SK-N-SH (cell line): ENCODE data around the gene DQX1. TPM values are rescaled to one million over a fixed set of nuclear protein-coding genes. Genes with fewer than 3 reads are reported as not detected.

Source experiments
- CTCF ChIA-PET: fragments of 300-600, 350-600 bp; formaldehyde crosslinking; extraction: SDS; loops from one replicate; lab custom pipeline; 2021; lab: Yijun Ruan, JAX
- POLR2A ChIA-PET: fragments of 350-600 bp; sonication (Branson Sonifier 250); formaldehyde crosslinking; extraction: SDS; loops from one replicate; lab custom pipeline; 2020; ENCODE audit warnings: antibody characterized with exemption, inconsistent platforms; lab: Yijun Ruan, JAX
- DNase-seq: peaks from one replicate; pipeline ENCODE4 v3.0.0; 2012
- H2AFZ ChIP-seq: fragments of 200-600 bp; sonication (generic); 2 replicates; pipeline ENCODE4 v1.8.1; 2016; ENCODE audit warnings: antibody characterized with exemption, mild to moderate bottlenecking, low read depth
- H3F3A ChIP-seq: fragments of 200-600 bp; sonication (generic); replicated peaks from 2 replicates; pipeline ENCODE3; 2016; ENCODE audit warnings: antibody characterized with exemption, mild to moderate bottlenecking; ENCODE audit not compliant: insufficient read depth
- H3K27ac ChIP-seq, 2 experiments: fragments of 200-500 bp in 1 of 2; fragments of 200-600 bp in 1 of 2; sonication (Bioruptor generic) in 1 of 2; sonication (generic), shearing (Covaris generic) in 1 of 2; 2 replicates each; pipeline versions ENCODE4 v1.5.1 to v1.6.1; 2014 to 2016; ENCODE audit warnings: low read depth in 2 of 2, inconsistent platforms in 1 of 2, low read length in 1 of 2, mild to moderate bottlenecking in 1 of 2, mixed read lengths in 1 of 2
- H3K27me3 ChIP-seq: fragments of 200-600 bp; sonication (generic), shearing (Covaris generic); 2 replicates; pipeline ENCODE4 v1.6.1; 2016; ENCODE audit warnings: mixed run types; ENCODE audit not compliant: insufficient read depth
- H3K36me3 ChIP-seq, 2 experiments: fragments of 200-500 bp in 1 of 2; fragments of 200-600 bp in 1 of 2; sonication (Bioruptor generic) in 1 of 2; sonication (generic) in 1 of 2; replicated peaks in 1 of 2; 2 replicates each; pipeline versions ENCODE3 to v1.5.1; 2014 to 2016; ENCODE audit warnings: low read length in 1 of 2, mild to moderate bottlenecking in 1 of 2; ENCODE audit not compliant: insufficient read depth in 2 of 2, control insufficient read depth in 1 of 2
- H3K4me1 ChIP-seq, 2 experiments: fragments of 200-500 bp in 1 of 2; fragments of 200-600 bp in 1 of 2; sonication (Bioruptor generic) in 1 of 2; sonication (generic), shearing (Covaris generic) in 1 of 2; 2 replicates each; pipeline versions ENCODE4 v1.5.1 to v1.6.1; 2014 to 2016; ENCODE audit warnings: low read depth in 1 of 2, low read length in 1 of 2, mixed run types in 1 of 2; ENCODE audit not compliant: insufficient read depth in 2 of 2, control insufficient read depth in 1 of 2
- H3K4me2 ChIP-seq: fragments of 200-600 bp; sonication (generic), shearing (Covaris generic); 2 replicates; pipeline ENCODE4 v1.6.1; 2017; ENCODE audit warnings: mixed run types
- H3K4me3 ChIP-seq, 2 experiments: fragments of 200-500 bp in 1 of 2; fragments of 200-600 bp in 1 of 2; sonication (Bioruptor generic) in 1 of 2; sonication (generic), shearing (Covaris generic) in 1 of 2; 2 replicates each; pipeline versions ENCODE4 v1.5.1 to v1.8.1; 2014 to 2016; ENCODE audit warnings: low read depth in 2 of 2, inconsistent platforms in 1 of 2, low read length in 1 of 2, mild to moderate bottlenecking in 1 of 2, mixed read lengths in 1 of 2, moderate library complexity in 1 of 2
- H3K79me2 ChIP-seq: fragments of 200-600 bp; sonication (generic); 2 replicates; pipeline ENCODE4 v1.8.1; 2017; ENCODE audit warnings: mild to moderate bottlenecking; ENCODE audit not compliant: insufficient read depth
- H3K9ac ChIP-seq: fragments of 200-600 bp; sonication (generic); 2 replicates; pipeline ENCODE4 v1.6.1; 2017; ENCODE audit warnings: mixed run types
- H3K9me2 ChIP-seq: fragments of 200-600 bp; sonication (generic); 2 replicates; pipeline ENCODE4 v1.6.1; 2017; ENCODE audit warnings: mixed run types
- H3K9me3 ChIP-seq: fragments of 200-600 bp; sonication (generic); 2 replicates; pipeline ENCODE4 v1.6.1; 2017; ENCODE audit warnings: mixed run types, mild to moderate bottlenecking, moderate library complexity
- H4K20me1 ChIP-seq: fragments of 200-600 bp; sonication (generic); 2 replicates; pipeline ENCODE4 v1.6.1; 2017; ENCODE audit warnings: mild to moderate bottlenecking, mixed run types; ENCODE audit not compliant: insufficient read depth
- CHD2 ChIP-seq: fragments of 150-350 bp; IDR thresholded peaks from 2 replicates; pipeline ENCODE4 v1.6.1; 2018; ENCODE audit warnings: low read length; ENCODE audit not compliant: partially characterized antibody
- EZH2phosphoT487 ChIP-seq: fragments of 200-600 bp; sonication (generic); IDR thresholded peaks from 2 replicates; pipeline ENCODE4 v1.6.1; 2017; ENCODE audit warnings: low read depth, mixed run types, mild to moderate bottlenecking, antibody characterized with exemption, moderate library complexity, borderline replicate concordance
- FOXJ3 ChIP-seq: sonication (generic); formaldehyde crosslinking; IDR thresholded peaks from 2 replicates; pipeline ENCODE4 v1.5.1; 2020; ENCODE audit warnings: mild to moderate bottlenecking, missing genetic modification reagents
- FOXM1 ChIP-seq: IDR thresholded peaks from 2 replicates; pipeline ENCODE4 v1.4.0; 2012; ENCODE audit warnings: low read depth, mild to moderate bottlenecking
- GABPA ChIP-seq: IDR thresholded peaks from 2 replicates; pipeline ENCODE4 v1.4.0; 2012; ENCODE audit warnings: low read depth, mild to moderate bottlenecking
- JUND ChIP-seq: IDR thresholded peaks from 2 replicates; pipeline ENCODE4 v1.4.0; 2012
- MXI1 ChIP-seq: IDR thresholded peaks from 2 replicates; pipeline ENCODE4 v1.6.1; 2012; ENCODE audit warnings: mild to moderate bottlenecking, low read depth, low read length, improper control_type of control experiment
- NRF1 ChIP-seq: IDR thresholded peaks from 2 replicates; pipeline ENCODE4 v1.6.1; 2012; ENCODE audit warnings: low read depth, mild to moderate bottlenecking, low read length
- RAD21 ChIP-seq: IDR thresholded peaks from 2 replicates; pipeline ENCODE4 v1.6.1; 2012; ENCODE audit warnings: mild to moderate bottlenecking, low read length
- RXRA ChIP-seq: IDR thresholded peaks from 2 replicates; pipeline ENCODE4 v1.4.0; 2012; ENCODE audit warnings: low read depth, mild to moderate bottlenecking, borderline replicate concordance
- TAF1 ChIP-seq: IDR thresholded peaks from 2 replicates; pipeline ENCODE4 v1.6.1; 2012; ENCODE audit warnings: low read depth, mild to moderate bottlenecking, low read length, moderate library complexity, borderline replicate concordance
- TCF12 ChIP-seq: IDR thresholded peaks from 2 replicates; pipeline ENCODE4 v1.4.0; 2012
- WGBS: methylation state at CpG from one replicate; pipeline ENCODE4 v1.1.6; 2017; ENCODE audit warnings: low lambda C conversion rate; 5-methylcytosine and 5-hydroxymethylcytosine counted together
- polyA plus RNA-seq, 3 experiments: library from polyadenylated mRNA; depleted of rRNA; stranded (reverse); fragments of >200 nt; gene quantifications; 2 replicates each; pipeline ENCODE4 v1.2.3, GENCODE V29; 2012
- TF ChIP-seq, protein P1 (sequence below): fragments of 200-600 bp; sonication (generic); IDR thresholded peaks from 2 replicates; pipeline ENCODE4 v1.6.1; 2017; ENCODE audit warnings: antibody characterized with exemption, mild to moderate bottlenecking, moderate library complexity
- TF ChIP-seq, protein P2 (sequence below): IDR thresholded peaks from 2 replicates; pipeline ENCODE4; 2012
- TF ChIP-seq, protein P3 (sequence below): fragments of 150-350 bp; IDR thresholded peaks from 2 replicates; pipeline ENCODE4 v1.6.1; 2016; ENCODE audit warnings: mild to moderate bottlenecking, low read depth, low read length
- TF ChIP-seq, protein P4 (sequence below): IDR thresholded peaks from 2 replicates; pipeline ENCODE4 v1.4.0; 2012; ENCODE audit warnings: low read depth

Gene DQX1
- polyA plus RNA-seq, 1 of the 3 experiments (the other 2 are of a cell fraction) = 1.6 TPM

DNA sequence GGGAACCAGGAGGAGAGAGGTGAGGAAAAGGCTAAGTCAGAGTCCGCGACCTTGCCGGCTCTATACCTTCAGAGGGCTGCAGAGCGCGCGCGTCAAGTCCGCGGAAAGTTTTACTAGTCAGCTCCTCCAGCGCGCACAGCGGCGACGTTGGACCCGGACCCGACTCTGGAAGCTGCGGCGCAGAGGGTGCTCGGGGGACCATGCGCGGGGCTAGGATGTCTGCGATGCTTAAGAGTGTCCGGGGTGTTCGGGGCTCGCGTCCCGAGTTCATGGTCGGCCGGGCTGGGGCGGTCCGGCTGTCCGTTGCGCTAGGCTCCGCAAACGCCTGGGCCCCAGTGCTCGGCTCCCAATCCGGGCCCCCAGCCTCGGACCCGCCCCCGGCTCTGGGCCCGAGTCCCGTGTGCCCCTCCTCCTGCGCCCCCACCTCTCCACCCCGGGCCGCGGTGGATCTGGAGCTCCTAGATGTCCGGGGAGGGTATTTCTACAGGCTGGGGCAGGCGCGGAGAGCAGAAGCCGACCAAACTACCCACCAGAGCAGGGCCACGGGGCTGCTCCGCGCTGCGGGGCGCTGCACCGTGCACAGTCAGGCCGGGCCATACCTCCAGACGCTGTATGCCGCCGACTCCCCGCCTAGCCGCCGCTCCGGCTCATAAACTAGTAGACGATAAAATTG, 26.6 kb downstream of the DQX1 start, which contains the start of gene LBX2:
Gene LBX2, minus strand, starts transcription at position 337 of the 673 bp plus-strand sequence. Its CDS starts 66 bp downstream, at position 271.
- peak; percentile 57 for DNase-seq
- CTCF ChIA-PET = interaction anchor here (0.9 to 3.7 kb wide), 5 partner anchors 14 to 87 kb away, joined by 3 to 21 read pairs (median 19); partner anchors contain the start of genes AUP1, CCDC142, HTRA2 and TTC31

DNA sequence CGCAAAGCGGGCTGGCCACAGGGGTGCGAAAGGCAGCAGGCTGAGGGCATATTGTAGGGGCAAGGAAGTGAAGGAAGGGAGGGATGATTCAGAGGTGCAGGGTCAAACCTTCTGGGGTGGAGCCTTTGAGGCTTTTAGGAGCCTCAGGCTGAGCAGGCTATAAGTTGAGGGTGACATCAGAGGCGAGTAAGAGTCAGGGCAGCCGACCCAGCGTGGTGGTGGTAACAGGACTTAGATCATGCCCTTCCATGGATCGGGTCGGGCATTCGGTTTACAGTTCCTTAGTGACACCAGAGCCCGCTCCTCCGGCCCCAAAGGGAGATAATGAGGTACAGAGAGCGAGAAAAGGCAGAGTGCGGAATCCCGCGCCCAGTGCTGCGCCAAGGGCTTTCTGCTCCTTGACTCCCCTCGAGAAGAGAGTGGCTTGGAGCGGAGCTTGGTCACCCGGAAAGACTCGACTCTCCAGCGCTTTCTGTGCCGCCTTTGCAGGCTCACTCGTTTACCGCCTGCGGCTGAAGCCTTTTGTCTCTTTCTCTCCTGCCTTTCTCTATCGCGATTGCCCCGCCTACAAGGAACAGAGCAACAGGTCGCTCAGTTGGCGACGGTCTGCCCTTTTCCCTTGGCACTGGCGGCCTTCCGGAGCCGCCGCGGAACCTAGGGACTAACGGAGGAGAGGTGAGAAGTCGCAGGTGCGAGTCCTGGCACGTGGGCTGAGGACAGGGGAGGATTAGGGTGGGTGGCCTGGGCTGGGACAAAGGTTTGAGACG, 27.3 kb downstream of the DQX1 start:
- Histone ChIP-seq H3K9me2 (no peaks in the 10 kb centered on the region), H3K9me3 (no peaks in the 10 kb centered on the region), H2AFZ (peak overlapping the region; percentile 72), H3K27ac (no peak overlapping the region), H3K4me1 (peaks cover 0 to 22% of the 10 kb centered on the region in 2 experiments; a peak in 1 of 4 replicates), H3K79me2 (no peaks in the 10 kb centered on the region), H3K4me2 (peak overlapping the region; percentile 26; the same call in 1 of the 2 replicates), H3K9ac (no peak overlapping the region), H3K27me3 (no peaks in the 10 kb centered on the region), H3K36me3 (peaks cover 0 to 8% of the 10 kb centered on the region in 2 experiments), H3F3A (peaks cover 3% of the 10 kb centered on the region), H3K4me3 (peak overlapping the region in 1 of 2 experiments; percentile 24; a peak in 2 of 4 replicates), H4K20me1 (no peaks in the 10 kb centered on the region)
- POLR2A ChIA-PET = no interaction called here
- CTCF ChIA-PET = interaction anchor here (3.1 to 3.7 kb wide), 2 partner anchors 15 to 88 kb away, joined by 19 to 21 read pairs; partner anchors contain the start of genes CCDC142 and TTC31
- no peak for TF ChIP-seq FOXJ3 (CRISPR knock-in tag)
- no peak for TF ChIP-seq GABPA
- no peak for TF ChIP-seq CHD2
- TF ChIP-seq, protein P1, sequence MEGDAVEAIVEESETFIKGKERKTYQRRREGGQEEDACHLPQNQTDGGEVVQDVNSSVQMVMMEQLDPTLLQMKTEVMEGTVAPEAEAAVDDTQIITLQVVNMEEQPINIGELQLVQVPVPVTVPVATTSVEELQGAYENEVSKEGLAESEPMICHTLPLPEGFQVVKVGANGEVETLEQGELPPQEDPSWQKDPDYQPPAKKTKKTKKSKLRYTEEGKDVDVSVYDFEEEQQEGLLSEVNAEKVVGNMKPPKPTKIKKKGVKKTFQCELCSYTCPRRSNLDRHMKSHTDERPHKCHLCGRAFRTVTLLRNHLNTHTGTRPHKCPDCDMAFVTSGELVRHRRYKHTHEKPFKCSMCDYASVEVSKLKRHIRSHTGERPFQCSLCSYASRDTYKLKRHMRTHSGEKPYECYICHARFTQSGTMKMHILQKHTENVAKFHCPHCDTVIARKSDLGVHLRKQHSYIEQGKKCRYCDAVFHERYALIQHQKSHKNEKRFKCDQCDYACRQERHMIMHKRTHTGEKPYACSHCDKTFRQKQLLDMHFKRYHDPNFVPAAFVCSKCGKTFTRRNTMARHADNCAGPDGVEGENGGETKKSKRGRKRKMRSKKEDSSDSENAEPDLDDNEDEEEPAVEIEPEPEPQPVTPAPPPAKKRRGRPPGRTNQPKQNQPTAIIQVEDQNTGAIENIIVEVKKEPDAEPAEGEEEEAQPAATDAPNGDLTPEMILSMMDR = no peak
- no peak for TF ChIP-seq TAF1
- no peak for TF ChIP-seq MXI1
- TF ChIP-seq RXRA = no peak
- no peak for TF ChIP-seq TCF12
- no peak for TF ChIP-seq RAD21
- TF ChIP-seq, protein P2, sequence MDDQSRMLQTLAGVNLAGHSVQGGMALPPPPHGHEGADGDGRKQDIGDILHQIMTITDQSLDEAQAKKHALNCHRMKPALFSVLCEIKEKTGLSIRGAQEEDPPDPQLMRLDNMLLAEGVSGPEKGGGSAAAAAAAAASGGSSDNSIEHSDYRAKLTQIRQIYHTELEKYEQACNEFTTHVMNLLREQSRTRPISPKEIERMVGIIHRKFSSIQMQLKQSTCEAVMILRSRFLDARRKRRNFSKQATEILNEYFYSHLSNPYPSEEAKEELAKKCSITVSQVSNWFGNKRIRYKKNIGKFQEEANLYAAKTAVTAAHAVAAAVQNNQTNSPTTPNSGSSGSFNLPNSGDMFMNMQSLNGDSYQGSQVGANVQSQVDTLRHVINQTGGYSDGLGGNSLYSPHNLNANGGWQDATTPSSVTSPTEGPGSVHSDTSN = no peak
- no peak for TF ChIP-seq JUND
- TF ChIP-seq, protein P3, sequence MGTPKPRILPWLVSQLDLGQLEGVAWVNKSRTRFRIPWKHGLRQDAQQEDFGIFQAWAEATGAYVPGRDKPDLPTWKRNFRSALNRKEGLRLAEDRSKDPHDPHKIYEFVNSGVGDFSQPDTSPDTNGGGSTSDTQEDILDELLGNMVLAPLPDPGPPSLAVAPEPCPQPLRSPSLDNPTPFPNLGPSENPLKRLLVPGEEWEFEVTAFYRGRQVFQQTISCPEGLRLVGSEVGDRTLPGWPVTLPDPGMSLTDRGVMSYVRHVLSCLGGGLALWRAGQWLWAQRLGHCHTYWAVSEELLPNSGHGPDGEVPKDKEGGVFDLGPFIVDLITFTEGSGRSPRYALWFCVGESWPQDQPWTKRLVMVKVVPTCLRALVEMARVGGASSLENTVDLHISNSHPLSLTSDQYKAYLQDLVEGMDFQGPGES = no peak
- no peak for TF ChIP-seq NRF1
- WGBS = 47% methylated on average over 41 of the region's 41 CpGs
- peak; percentile 49 for DNase-seq

More for the DNA sequence above, 26.6 kb downstream of the DQX1 start, which contains the start of gene LBX2:
- Histone ChIP-seq H4K20me1 (no peaks in the 10 kb centered on the region), H3K9me3 (no peaks in the 10 kb centered on the region), H3K27ac (no peak within 1 kb of the TSS; a peak in 1 of 4 replicates), H3K79me2 (no peaks in the 10 kb centered on the region), H3K4me2 (peak within 1 kb of the TSS; percentile 26; the same call in 1 of the 2 replicates), H3K4me3 (peak within 1 kb of the TSS in 1 of 2 experiments; percentile 24; a peak in 2 of 4 replicates), H3K36me3 (peaks cover under 1 to 1% of the 10 kb centered on the region in 2 experiments), H2AFZ (peak within 1 kb of the TSS; percentile 72), H3F3A (peaks cover 3% of the 10 kb centered on the region), H3K9ac (no peak within 1 kb of the TSS), H3K4me1 (peaks cover 0 to 22% of the 10 kb centered on the region in 2 experiments; a peak in 1 of 4 replicates), H3K9me2 (no peaks in the 10 kb centered on the region), H3K27me3 (no peaks in the 10 kb centered on the region)
- no peak for TF ChIP-seq FOXM1
- TF ChIP-seq, protein P4, sequence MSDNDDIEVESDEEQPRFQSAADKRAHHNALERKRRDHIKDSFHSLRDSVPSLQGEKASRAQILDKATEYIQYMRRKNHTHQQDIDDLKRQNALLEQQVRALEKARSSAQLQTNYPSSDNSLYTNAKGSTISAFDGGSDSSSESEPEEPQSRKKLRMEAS = no peak
- TF ChIP-seq RAD21 = no peak
- TF ChIP-seq EZH2phosphoT487 = no peak
- WGBS = 39% methylated on average over 33 of the region's 65 CpGs
- POLR2A ChIA-PET = interaction anchor here (2.2 to 3.1 kb wide), 2 partner anchors 11 to 30 kb away, joined by 9 to 10 read pairs; partner anchors contain the start of genes AUP1 and HTRA2
